IMR-90 (cell line): ENCODE data around the gene RBBP4.

Source experiments
- BHLHE40 ChIP-seq: fragments of 150-350 bp; IDR thresholded peaks from 2 replicates; pipeline ENCODE4 v1.6.1; 2016; ENCODE audit warnings: mild to moderate bottlenecking, low read depth, low read length
- CEBPB ChIP-seq: IDR thresholded peaks from 2 replicates; pipeline ENCODE4 v1.6.1; 2012; ENCODE audit warnings: low read depth, low read length, improper control_type of control experiment
- CHD1 ChIP-seq: IDR thresholded peaks from 2 replicates; pipeline ENCODE4 v1.6.1; 2012; ENCODE audit warnings: low read depth, low read length, improper control_type of control experiment
- CTCF ChIP-seq: conservative IDR thresholded peaks from 2 replicates; pipeline ENCODE4 v1.5.1; 2012; ENCODE audit warnings: mild to moderate bottlenecking, low read depth, low read length, improper control_type of control experiment
- ELK1 ChIP-seq: fragments of 150-350 bp; IDR thresholded peaks from 2 replicates; pipeline ENCODE4 v1.6.1; 2016; ENCODE audit warnings: low read depth, mild to moderate bottlenecking, low read length, moderate library complexity, borderline replicate concordance
- MAFK ChIP-seq: IDR thresholded peaks from 2 replicates; pipeline ENCODE4 v1.6.1; 2012; ENCODE audit warnings: low read depth, low read length, improper control_type of control experiment
- MAZ ChIP-seq: IDR thresholded peaks from 2 replicates; pipeline ENCODE4 v1.6.1; 2012; ENCODE audit warnings: low read depth, mild to moderate bottlenecking, low read length, improper control_type of control experiment, moderate library complexity, borderline replicate concordance
- MXI1 ChIP-seq: IDR thresholded peaks from 2 replicates; pipeline ENCODE4 v1.6.1; 2012; ENCODE audit warnings: low read depth, mild to moderate bottlenecking, low read length, moderate library complexity, borderline replicate concordance
- POLR2A ChIP-seq: IDR thresholded peaks from 2 replicates; pipeline ENCODE4 v1.6.1; 2012; ENCODE audit warnings: mild to moderate bottlenecking, low read depth, low read length
- RAD21 ChIP-seq: IDR thresholded peaks from 2 replicates; pipeline ENCODE4 v1.6.1; 2012; ENCODE audit warnings: low read length, improper control_type of control experiment
- RCOR1 ChIP-seq: IDR thresholded peaks from 2 replicates; pipeline ENCODE4 v1.6.1; 2012; ENCODE audit warnings: mild to moderate bottlenecking, low read length, improper control_type of control experiment; ENCODE audit not compliant: insufficient replicate concordance
- RFX5 ChIP-seq: IDR thresholded peaks from 2 replicates; pipeline ENCODE4 v1.8.0; 2012; ENCODE audit warnings: low read depth, mild to moderate bottlenecking, low read length, moderate library complexity
- SMC3 ChIP-seq: fragments of 150-350 bp; IDR thresholded peaks from 2 replicates; pipeline ENCODE4 v1.6.1; 2016; ENCODE audit warnings: low read depth, mild to moderate bottlenecking, antibody characterized with exemption, low read length, moderate library complexity
- USF2 ChIP-seq: fragments of 150-350 bp; IDR thresholded peaks from 2 replicates; pipeline ENCODE4 v1.6.1; 2017; ENCODE audit warnings: mild to moderate bottlenecking, antibody characterized with exemption, low read length, low read depth

- TF ChIP-seq RCOR1: no peak
- TF ChIP-seq MAFK: no peak
- no peak for TF ChIP-seq CTCF
- no peak for TF ChIP-seq CHD1
- TF ChIP-seq RFX5: no peak
- no peak for TF ChIP-seq BHLHE40
- no peak for TF ChIP-seq RAD21
- TF ChIP-seq POLR2A: no peak
- no peak for TF ChIP-seq CEBPB
- no peak for TF ChIP-seq SMC3
- TF ChIP-seq USF2: no peak
- TF ChIP-seq MAZ: no peak
- TF ChIP-seq ELK1: no peak
- no peak for TF ChIP-seq MXI1
These were observed 45.1 kb upstream of the RBBP4 start for GRCh38 chr1:32605711-32606424.
